ENCODE measurements around the gene CPXM2. TPM values are rescaled to one million over a fixed set of nuclear protein-coding genes. Genes with fewer than 3 reads are reported as not detected.

Gene CPXM2
- total RNA-seq, 1 experiment from 2014 or later, result not detected

DNA sequence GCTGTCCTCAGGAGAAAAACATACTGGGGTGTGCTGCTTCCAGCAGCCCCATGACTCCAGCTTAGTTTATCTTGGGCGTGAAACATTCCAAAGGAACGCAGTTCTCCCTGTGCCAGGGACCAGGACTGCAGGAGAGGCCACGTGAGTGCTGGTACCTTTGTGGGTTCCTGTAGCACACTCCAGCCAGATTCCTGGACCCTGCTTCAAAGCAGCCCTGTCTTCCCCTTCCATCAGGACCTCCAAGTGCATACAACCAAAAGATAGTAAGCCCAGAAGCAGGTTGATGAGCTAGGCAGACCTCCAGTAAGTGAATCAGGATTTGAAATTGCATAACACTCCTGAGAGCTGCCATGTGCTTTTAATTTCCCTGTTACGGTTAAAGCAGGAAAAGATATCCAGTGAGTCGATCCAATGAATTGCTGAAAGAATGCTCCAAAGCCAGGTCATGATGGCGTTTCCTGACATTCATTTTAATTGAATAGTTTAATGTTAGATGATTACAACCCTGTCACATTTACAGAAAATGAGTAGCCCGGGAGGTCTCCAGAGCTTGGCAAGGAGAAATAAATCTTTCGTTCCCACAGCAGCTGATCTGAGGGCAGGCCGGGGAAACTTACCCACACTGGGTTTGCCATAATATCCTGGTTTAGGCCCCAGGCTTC is 38.9 kb upstream of the CPXM2 start:
- ChIA-PET POLR2A (ENCODE audit: unreplicated experiment) (no interaction called here), CTCF (no interaction called here)
- no peak overlapping the region for H3K9ac ChIP-seq (ENCODE audit: low read length)
- H3K4me1 ChIP-seq (ENCODE audit: insufficient read depth, low read length), result no peaks in the 10 kb centered on the region
- no peak for ATAC-seq
- H3K4me3 ChIP-seq (ENCODE audit: low read length), result no peak overlapping the region
- H3K9me3 ChIP-seq (ENCODE audit: low read length), result 0 out of 2 replicates have a peak, but pooled peaks cover 4% of the 10 kb centered on the region
- no peak for TF ChIP-seq EZH2phosphoT487 (IDR thresholded peaks at IDR 0.05; ENCODE audit: borderline replicate concordance, low read length)
- TF ChIP-seq EZH2 (IDR thresholded peaks at IDR 0.05; ENCODE audit: low read length, unreplicated experiment), result no peak
- no peak for TF ChIP-seq CTCF (conservative IDR thresholded peaks at IDR 0.05; ENCODE audit: low read depth, low read length)
- intact Hi-C loops (cut with micrococcal nuclease), result no loop called here
- no peaks in the 10 kb centered on the region for H3K36me3 ChIP-seq (ENCODE audit: low read depth, low read length)
- H3K27ac ChIP-seq (ENCODE audit: low read length), result no peak overlapping the region
- H2AFZ ChIP-seq (ENCODE audit: low read length), result no peak overlapping the region
- no TSS peak for BruUV-seq (replicated peaks)
- H3K9me2 ChIP-seq (replicated peaks; ENCODE audit: low read length), result no peaks in the 10 kb centered on the region
- no peaks in the 10 kb centered on the region for H3F3A ChIP-seq (ENCODE audit: low read length, unreplicated experiment)
- no peaks in the 10 kb centered on the region for H3K27me3 ChIP-seq (ENCODE audit: low read length)
- no peaks in the 10 kb centered on the region for H4K20me1 ChIP-seq (ENCODE audit: low read length)
- H3K4me2 ChIP-seq (ENCODE audit: low read length), result no peak overlapping the region
- no peaks in the 10 kb centered on the region for H3K79me2 ChIP-seq (ENCODE audit: low read length)
- no peak for DNase-seq

DNA sequence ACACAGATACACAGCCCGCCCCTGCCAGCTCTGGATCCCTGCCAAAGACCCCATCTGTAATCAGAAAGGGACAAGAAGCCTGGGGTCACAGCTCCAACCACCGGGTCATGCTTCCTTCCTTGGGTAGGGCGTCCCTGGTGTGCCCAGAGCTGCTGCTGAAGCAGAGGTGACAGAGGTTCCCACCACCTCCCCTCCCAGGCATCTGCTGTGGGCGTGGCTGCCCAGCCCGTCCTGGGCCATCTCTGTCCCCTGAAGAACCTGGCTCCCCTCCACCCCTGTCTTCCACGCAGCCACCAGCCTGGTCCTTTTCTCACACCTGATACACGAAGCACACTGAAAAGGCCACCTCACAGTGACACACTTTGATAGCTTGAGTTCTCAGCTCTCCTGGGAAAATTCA is 38.2 kb upstream of the CPXM2 start:
- intact Hi-C loops (cut with micrococcal nuclease), result no loop called here
- ChIA-PET CTCF (no interaction called here), POLR2A (ENCODE audit: unreplicated experiment) (no interaction called here)
- Histone ChIP-seq H3K9me2 (replicated peaks; ENCODE audit: low read length) (no peaks in the 10 kb centered on the region), H3K4me2 (ENCODE audit: low read length) (no peak overlapping the region), H3K36me3 (ENCODE audit: low read depth, low read length) (no peaks in the 10 kb centered on the region), H3K9ac (ENCODE audit: low read length) (no peak overlapping the region), H3K27ac (ENCODE audit: low read length) (no peak overlapping the region), H3K27me3 (ENCODE audit: low read length) (no peaks in the 10 kb centered on the region), H4K20me1 (ENCODE audit: low read length) (no peaks in the 10 kb centered on the region), H3K4me3 (ENCODE audit: low read length) (no peak overlapping the region), H3F3A (ENCODE audit: low read length, unreplicated experiment) (no peaks in the 10 kb centered on the region), H3K4me1 (ENCODE audit: insufficient read depth, low read length) (no peaks in the 10 kb centered on the region), H2AFZ (ENCODE audit: low read length) (no peak overlapping the region), H3K79me2 (ENCODE audit: low read length) (no peaks in the 10 kb centered on the region), H3K9me3 (ENCODE audit: low read length) (0 out of 2 replicates have a peak, but pooled peaks cover 4% of the 10 kb centered on the region)
- no peak for DNase-seq
- BruUV-seq (replicated peaks), result no TSS peak
- no peak for TF ChIP-seq EZH2phosphoT487 (IDR thresholded peaks at IDR 0.05; ENCODE audit: borderline replicate concordance, low read length)
- ATAC-seq, result no peak

GRCh38 chr10:123928427-123928826 is 36.8 kb upstream of the CPXM2 start:
- BruUV-seq (replicated peaks), result no TSS peak
- intact Hi-C loops (cut with micrococcal nuclease), result no loop called here
- ATAC-seq, result no peak
- TF ChIP-seq CTCF (conservative IDR thresholded peaks at IDR 0.05; ENCODE audit: low read depth, low read length) (no peak), EZH2 (IDR thresholded peaks at IDR 0.05; ENCODE audit: low read length, unreplicated experiment) (no peak), EZH2phosphoT487 (IDR thresholded peaks at IDR 0.05; ENCODE audit: borderline replicate concordance, low read length) (no peak)
- Histone ChIP-seq H3F3A (ENCODE audit: low read length, unreplicated experiment) (no peaks in the 10 kb centered on the region), H4K20me1 (ENCODE audit: low read length) (no peaks in the 10 kb centered on the region), H3K4me1 (ENCODE audit: insufficient read depth, low read length) (no peaks in the 10 kb centered on the region), H3K4me3 (ENCODE audit: low read length) (no peak overlapping the region), H3K9ac (ENCODE audit: low read length) (no peak overlapping the region), H3K9me3 (ENCODE audit: low read length) (0 out of 2 replicates have a peak, but pooled peaks cover 4% of the 10 kb centered on the region), H3K27ac (ENCODE audit: low read length) (no peak overlapping the region), H3K4me2 (ENCODE audit: low read length) (no peak overlapping the region), H3K27me3 (ENCODE audit: low read length) (no peaks in the 10 kb centered on the region), H3K36me3 (ENCODE audit: low read depth, low read length) (no peaks in the 10 kb centered on the region), H3K79me2 (ENCODE audit: low read length) (no peaks in the 10 kb centered on the region), H3K9me2 (replicated peaks; ENCODE audit: low read length) (no peaks in the 10 kb centered on the region), H2AFZ (ENCODE audit: low read length) (no peak overlapping the region)
- no peak for DNase-seq
- ChIA-PET POLR2A (ENCODE audit: unreplicated experiment) (no interaction called here), CTCF (no interaction called here)
